Erythroblast (primary cell): ENCODE results near the gene PIGM.

Experiments
- GATA1 ChIP-seq: IDR thresholded peaks from 2 replicates; pipeline ENCODE4 v1.6.1; 2011; ENCODE audit warnings: low read depth, mild to moderate bottlenecking, control low read depth, low read length, moderate library complexity
- POLR2A ChIP-seq: IDR thresholded peaks from 2 replicates; pipeline ENCODE4 v1.6.1; 2011; ENCODE audit warnings: mild to moderate bottlenecking, low read length

DNA sequence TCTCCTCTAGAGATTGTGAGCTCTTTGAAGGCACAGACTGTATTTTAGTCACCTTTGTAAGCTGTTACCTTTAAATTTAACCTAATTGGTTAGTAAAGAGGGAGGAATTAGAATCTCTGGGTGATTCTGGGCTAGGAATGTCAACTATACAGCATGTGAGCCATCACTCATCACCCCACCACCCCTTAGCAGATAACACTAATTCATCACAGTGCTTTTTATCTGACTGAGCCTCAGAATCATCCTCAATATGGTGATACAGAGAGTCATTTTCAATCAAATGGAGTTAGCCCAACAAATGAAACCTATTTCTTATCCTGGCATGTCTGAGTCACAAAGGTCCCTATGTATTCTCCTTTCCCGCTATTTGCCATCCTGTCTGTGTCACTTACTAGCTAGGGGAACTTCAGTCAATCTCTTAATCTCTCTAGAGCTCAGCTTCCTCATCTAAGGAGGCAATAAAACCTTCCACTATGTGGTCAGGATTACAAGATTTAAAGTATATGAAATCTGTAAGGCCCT, 24.9 kb upstream of the PIGM start:
- TF ChIP-seq POLR2A (no peak), GATA1 (no peak)
